ENCODE results near the gene RNF181.

The RNF181 gene

GRCh38 chr2:85619617-85620016 lies 24.1 kb downstream of the RNF181 start:
- DNase-seq: no peak

DNA sequence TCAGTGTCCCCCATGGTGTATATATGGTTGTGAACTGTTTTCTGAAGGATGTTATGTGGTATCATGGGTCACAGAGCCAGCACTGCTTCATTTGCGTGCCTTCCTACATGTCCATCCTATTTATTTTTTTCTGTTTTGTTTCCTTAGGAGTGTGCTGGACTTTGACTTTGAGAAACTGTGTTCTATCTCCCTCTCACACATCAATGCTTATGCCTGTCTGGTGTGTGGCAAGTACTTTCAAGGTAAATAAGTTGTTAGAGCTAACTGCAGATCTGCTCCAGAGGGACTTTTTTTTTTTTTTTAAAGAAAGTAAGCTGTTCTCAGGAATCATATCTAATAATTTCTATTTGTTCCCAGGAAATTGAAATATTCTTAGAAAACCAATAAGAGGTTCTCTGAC lies 25.8 kb downstream of the RNF181 start:
- no peak for DNase-seq

DNA sequence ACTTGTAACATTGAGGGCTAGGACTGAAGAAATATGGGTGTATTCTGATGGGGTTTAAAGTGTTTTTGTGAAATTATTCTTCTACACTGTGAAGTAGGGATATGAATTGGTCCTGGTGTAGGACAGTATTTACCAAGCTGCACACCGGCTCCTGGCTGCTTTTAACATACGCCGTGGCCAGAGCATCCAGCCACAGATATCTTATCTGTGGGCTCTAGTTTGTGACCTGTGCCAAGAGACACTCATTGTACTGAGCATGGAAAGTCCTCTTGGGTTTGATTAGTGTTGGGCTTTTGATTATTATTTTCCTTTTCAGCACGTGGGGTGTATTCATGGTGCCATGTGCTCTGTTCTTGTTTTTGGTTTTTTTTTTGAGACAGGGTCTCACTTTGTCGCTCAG lies 28.4 kb downstream of the RNF181 start:
- no peak for DNase-seq

- DNase-seq: no peak
Observed at GRCh38 chr2:85628658-85629057, 33.1 kb downstream of the RNF181 start.

- no peak for DNase-seq
Observed at GRCh38 chr2:85631316-85631715, 35.8 kb downstream of the RNF181 start.

DNA sequence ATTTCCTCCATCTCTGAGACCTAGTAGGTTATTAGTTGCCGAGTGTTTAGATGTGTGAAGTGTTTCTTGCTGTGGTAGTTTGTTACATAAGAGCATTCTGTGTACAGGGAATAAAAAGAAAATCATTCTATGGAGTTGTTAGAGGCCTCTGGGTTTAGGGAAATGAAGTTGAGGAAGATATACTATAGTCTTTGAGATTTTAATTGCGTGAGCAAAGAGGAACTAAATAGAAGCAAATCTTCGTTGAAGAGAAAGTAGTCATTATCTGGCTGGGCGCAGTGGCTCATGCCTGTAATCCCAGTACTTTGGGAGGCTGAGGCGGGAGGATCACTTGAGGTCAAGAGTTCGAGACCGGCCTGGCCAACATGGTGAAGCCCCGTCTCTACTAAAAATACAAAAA lies 39.5 kb downstream of the RNF181 start:
- DNase-seq: no peak

GRCh38 chr2:85635636-85636035 lies 40.1 kb downstream of the RNF181 start:
- no peak for DNase-seq

GRCh38 chr2:85642725-85643124 lies 47.2 kb downstream of the RNF181 start:
- peak; percentile 18 for DNase-seq

DNA sequence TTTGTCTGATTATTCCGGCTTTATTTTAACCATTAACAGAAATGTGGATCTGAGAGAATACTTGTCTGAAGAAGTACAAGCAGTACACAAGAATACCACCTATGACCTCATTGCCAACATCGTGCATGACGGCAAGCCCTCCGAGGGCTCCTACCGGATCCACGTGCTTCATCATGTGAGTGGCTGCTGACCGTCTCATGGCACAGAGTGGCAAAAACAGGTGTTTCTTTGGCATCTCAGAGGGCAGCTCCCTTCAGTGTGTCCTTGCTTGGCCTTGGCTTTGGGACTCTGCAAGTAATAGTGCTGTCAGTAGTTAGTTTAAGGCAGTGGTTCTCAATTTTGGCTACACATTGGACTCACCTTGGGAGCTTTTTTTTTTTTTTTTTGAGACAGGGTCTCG lies 49.4 kb downstream of the RNF181 start:
- DNase-seq: no peak

DNA sequence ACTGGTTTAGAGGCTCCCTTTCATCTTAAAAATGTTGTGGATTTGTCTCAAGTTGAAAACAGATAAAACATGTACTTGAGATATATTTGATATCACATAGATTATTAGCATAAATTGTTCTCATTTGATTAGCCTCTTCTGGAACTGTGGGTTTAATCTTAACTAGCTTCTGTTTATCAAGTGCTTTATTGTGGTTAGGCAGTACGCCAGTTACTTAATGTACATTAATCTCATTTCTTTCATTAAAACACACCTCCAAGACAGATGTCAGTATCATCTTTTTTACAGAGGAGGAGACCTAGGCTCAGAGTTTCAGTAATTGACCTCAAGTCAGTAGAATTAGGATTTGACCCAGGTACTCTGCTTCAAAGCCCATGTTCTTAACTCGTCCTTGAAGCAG lies 50.6 kb downstream of the RNF181 start:
- DNase-seq: no peak

Data from CD4-positive, alpha-beta T cell treated with Interleukin-12 subunit alpha and Interleukin-12 subunit beta, for 1 hour (primary cell).